KMS-11 (cell line): ENCODE measurements around the gene GALNTL6.

Experiments
- H2AFZ ChIP-seq: fragments of 200-600 bp; sonication (generic); 2 replicates; pipeline ENCODE4 v1.6.1; 2016; ENCODE audit warnings: antibody characterized with exemption, mixed run types, low read depth
- H3K27ac ChIP-seq: fragments of 200-600 bp; sonication (generic); 2 replicates; pipeline ENCODE4 v1.6.1; 2016; ENCODE audit warnings: mild to moderate bottlenecking, mixed run types
- H3K27me3 ChIP-seq: fragments of 200-600 bp; sonication (generic); 2 replicates; pipeline ENCODE4 v1.6.1; 2017; ENCODE audit warnings: mild to moderate bottlenecking, low read depth, mixed run types, moderate library complexity; ENCODE audit not compliant: insufficient read depth
- H3K36me3 ChIP-seq: fragments of 200-600 bp; sonication (generic); 2 replicates; pipeline ENCODE4 v1.6.1; 2017; ENCODE audit warnings: mild to moderate bottlenecking, mixed run types; ENCODE audit not compliant: insufficient read depth
- H3K4me1 ChIP-seq: fragments of 200-600 bp; sonication (generic); 2 replicates; pipeline ENCODE4 v1.6.1; 2016; ENCODE audit warnings: mild to moderate bottlenecking, low read depth, mixed run types; ENCODE audit not compliant: poor library complexity, severe bottlenecking
- H3K4me2 ChIP-seq: fragments of 200-600 bp; sonication (generic); 2 replicates; pipeline ENCODE4 v1.7.0; 2016; ENCODE audit warnings: mild to moderate bottlenecking, mixed run types
- H3K4me3 ChIP-seq: fragments of 200-600 bp; sonication (generic); IDR thresholded peaks from 2 replicates; pipeline ENCODE4 v1.6.1; 2017; ENCODE audit warnings: low read depth, low read length, mixed read lengths; ENCODE audit not compliant: insufficient read depth
- H3K79me2 ChIP-seq: fragments of 200-600 bp; sonication (generic); 2 replicates; pipeline ENCODE4 v1.6.1; 2016; ENCODE audit warnings: low read depth, mixed run types; ENCODE audit not compliant: insufficient read depth
- H3K9ac ChIP-seq: fragments of 200-600 bp; sonication (generic); 2 replicates; pipeline ENCODE4 v1.6.1; 2016; ENCODE audit warnings: mild to moderate bottlenecking, mixed run types
- H4K20me1 ChIP-seq: fragments of 200-600 bp; sonication (generic); 2 replicates; pipeline ENCODE4 v1.6.1; 2016; ENCODE audit warnings: mild to moderate bottlenecking, mixed run types; ENCODE audit not compliant: insufficient read depth
- CTCF ChIP-seq: fragments of 200-600 bp; sonication (generic); conservative IDR thresholded peaks from 2 replicates; pipeline ENCODE4 v1.6.1; 2017; ENCODE audit warnings: low read depth, mild to moderate bottlenecking, antibody characterized with exemption, low read length, moderate library complexity, mixed read lengths

Gene GALNTL6

GRCh38 chr4:172838111-172838510 is 1024.9 kb downstream of the GALNTL6 start:
- H3K27me3 ChIP-seq: no peaks in the 10 kb centered on the region
- no peak overlapping the region for H3K9ac ChIP-seq
- H3K79me2 ChIP-seq: no peaks in the 10 kb centered on the region
- no peak overlapping the region for H3K4me2 ChIP-seq
- TF ChIP-seq CTCF: no peak
- H4K20me1 ChIP-seq: no peaks in the 10 kb centered on the region
- no peak overlapping the region for H3K27ac ChIP-seq
- no peak overlapping the region for H3K4me3 ChIP-seq
- H3K4me1 ChIP-seq: no peaks in the 10 kb centered on the region
- no peaks in the 10 kb centered on the region for H3K36me3 ChIP-seq
- no peak overlapping the region for H2AFZ ChIP-seq

- Histone ChIP-seq H3K4me1 (no peaks in the 10 kb centered on the region), H3K4me3 (no peak overlapping the region), H4K20me1 (no peaks in the 10 kb centered on the region), H3K4me2 (no peak overlapping the region), H3K27me3 (no peaks in the 10 kb centered on the region), H3K9ac (no peak overlapping the region), H3K27ac (no peak overlapping the region), H3K79me2 (no peaks in the 10 kb centered on the region), H2AFZ (no peak overlapping the region), H3K36me3 (no peaks in the 10 kb centered on the region)
- TF ChIP-seq CTCF: no peak
These were observed 1025.7 kb downstream of the GALNTL6 start for GRCh38 chr4:172838943-172839342.

GRCh38 chr4:172842779-172843178 is 1029.6 kb downstream of the GALNTL6 start:
- no peaks in the 10 kb centered on the region for H3K27me3 ChIP-seq
- H2AFZ ChIP-seq: no peak overlapping the region
- H3K4me2 ChIP-seq: no peak overlapping the region
- H3K36me3 ChIP-seq: no peaks in the 10 kb centered on the region
- TF ChIP-seq CTCF: no peak
- no peaks in the 10 kb centered on the region for H3K4me1 ChIP-seq
- no peak overlapping the region for H3K27ac ChIP-seq
- no peak overlapping the region for H3K9ac ChIP-seq
- H3K4me3 ChIP-seq: no peak overlapping the region
- no peaks in the 10 kb centered on the region for H4K20me1 ChIP-seq
- no peaks in the 10 kb centered on the region for H3K79me2 ChIP-seq

- Histone ChIP-seq H3K27me3 (no peaks in the 10 kb centered on the region), H3K4me1 (no peaks in the 10 kb centered on the region), H3K9ac (no peak overlapping the region), H4K20me1 (no peaks in the 10 kb centered on the region), H3K4me3 (no peak overlapping the region), H3K4me2 (no peak overlapping the region), H3K27ac (no peak overlapping the region), H2AFZ (no peak overlapping the region), H3K36me3 (no peaks in the 10 kb centered on the region), H3K79me2 (no peaks in the 10 kb centered on the region)
- no peak for TF ChIP-seq CTCF
These were observed 1030.0 kb downstream of the GALNTL6 start for GRCh38 chr4:172843192-172843591.
